NAMALWA (cell line): Measurements from ENCODE around the gene BCAS4.
A peak's percentile ranks its signal among the peaks of the same experiment; 100 is the strongest.
"Not testable (repeated sequence)": the region's sequence is repeated elsewhere in the genome, so short reads cannot be mapped to it uniquely, and the experiment has no call there.

Experiments
- DNase-seq: peaks from one replicate; pipeline ENCODE4 v3.0.0-alpha.2; 2015; ENCODE audit warnings: low spot score

Gene BCAS4

DNA sequence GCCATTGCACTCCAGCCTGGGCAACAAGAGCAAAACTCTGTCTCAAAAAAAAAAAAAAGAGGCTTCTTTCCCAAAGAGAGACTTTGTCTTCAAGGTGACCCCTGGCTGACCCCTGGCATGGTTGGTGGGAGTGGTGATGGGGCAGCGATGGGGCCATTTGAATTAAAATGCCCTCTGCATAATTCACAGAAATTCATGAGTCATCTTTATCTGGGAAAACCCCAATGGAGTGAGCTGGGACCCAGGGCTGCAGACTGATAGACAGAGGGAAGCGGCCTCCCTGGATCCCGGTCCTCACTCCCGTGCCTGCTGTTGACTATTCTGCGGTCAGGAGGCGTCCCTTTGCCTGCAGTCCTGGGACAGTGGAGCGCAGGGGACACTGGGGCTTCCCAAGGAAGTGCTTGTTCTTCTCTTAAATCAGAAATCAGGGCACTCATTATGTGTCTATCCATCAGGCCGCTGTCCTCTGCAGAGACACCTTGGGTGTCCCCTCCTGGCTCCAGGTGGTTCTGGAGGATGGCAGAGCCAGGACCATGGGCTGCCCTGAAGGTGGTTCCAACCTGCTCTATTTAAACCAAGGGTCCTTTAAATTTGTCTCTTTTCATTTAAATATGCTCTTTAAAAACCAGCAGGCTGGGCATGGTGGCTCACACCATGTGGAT, 23.3 kb upstream of the BCAS4 start:
- not testable (repeated sequence) for DNase-seq

DNA sequence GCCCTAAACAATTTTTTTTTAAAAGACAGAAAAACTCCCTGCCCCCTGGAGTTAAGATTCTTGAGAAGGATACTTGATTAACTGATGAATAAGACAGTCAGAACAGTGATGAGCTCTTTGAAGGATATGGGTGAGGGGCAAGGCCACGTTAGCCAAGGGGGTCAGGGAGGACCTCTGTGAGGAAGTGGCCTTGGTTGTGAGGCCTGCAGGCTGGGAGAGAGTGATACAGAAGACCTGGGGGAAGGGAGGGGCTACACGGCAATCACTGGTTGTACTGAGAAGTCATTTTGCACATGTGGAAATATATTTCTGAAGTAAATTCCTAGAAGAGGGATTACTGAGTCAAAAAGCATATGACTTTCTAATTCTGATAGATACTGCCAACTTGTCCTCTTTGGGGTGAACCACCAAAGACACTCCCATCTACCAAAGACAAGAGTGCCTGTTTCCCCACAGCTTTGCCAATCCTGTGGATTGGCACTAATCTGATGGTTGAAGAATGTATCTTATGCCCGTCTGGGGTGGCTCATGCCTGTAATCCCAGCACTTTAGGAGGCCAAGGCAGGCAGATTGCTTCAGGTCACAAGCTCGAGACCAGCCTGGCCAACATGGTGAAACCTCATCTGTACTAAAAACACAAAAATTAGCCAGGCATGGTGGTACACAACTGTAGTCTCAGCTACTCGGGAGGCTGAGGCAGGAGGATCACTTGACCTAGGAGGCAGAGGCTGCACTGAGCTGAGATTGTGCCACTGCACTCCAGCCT, 22.3 kb upstream of the BCAS4 start:
- DNase-seq = no peak

- DNase-seq = no peak
Measured at GRCh38 chr20:50774515-50774914, 20.3 kb upstream of the BCAS4 start.

- DNase-seq = no peak
Measured at GRCh38 chr20:50776122-50776817, 18.6 kb upstream of the BCAS4 start.

GRCh38 chr20:50777373-50777772, 17.5 kb upstream of the BCAS4 start:
- no peak for DNase-seq

DNA sequence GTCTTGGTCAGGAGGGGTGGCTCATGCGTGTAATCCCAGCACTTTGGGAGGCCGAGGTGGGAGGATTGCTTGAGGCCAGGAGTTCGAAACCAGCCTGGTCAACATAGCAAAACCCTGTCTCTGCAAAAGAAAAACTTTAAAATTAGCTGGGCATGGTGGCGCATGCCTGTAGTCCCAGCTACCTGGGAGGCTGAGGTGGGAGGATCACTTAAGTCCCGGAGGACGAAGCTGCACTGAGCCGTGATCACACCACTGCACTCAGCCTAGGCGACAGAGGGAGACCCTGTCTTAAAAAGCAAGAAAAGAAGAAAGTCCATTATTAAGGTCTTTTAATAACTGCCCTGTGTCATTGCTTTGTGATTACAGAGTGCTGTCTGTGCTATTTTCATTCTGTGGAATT, 15.9 kb upstream of the BCAS4 start:
- not testable (repeated sequence) for DNase-seq

DNA sequence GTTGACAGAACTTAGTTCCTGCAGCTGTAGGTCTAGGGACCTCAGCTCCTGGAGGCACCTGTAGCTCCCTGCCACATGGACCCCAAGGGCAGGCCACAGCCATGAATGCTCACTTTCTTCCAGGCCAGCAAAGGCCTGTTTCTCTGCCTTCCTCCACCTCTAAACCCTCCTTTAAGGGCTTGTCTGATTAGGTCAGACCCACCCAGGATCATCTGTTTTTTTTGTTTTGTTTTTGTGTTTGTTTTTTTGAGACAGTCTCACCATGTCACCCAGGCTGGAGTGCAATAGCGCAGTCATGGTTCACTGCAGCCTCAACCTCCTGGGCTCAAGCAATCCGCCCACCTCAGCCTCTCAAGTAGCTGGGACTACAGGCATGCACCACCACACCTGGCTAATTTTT, 11.5 kb upstream of the BCAS4 start:
- no peak for DNase-seq

- no peak for DNase-seq
Measured at GRCh38 chr20:50783903-50784302, 11.0 kb upstream of the BCAS4 start.

DNA sequence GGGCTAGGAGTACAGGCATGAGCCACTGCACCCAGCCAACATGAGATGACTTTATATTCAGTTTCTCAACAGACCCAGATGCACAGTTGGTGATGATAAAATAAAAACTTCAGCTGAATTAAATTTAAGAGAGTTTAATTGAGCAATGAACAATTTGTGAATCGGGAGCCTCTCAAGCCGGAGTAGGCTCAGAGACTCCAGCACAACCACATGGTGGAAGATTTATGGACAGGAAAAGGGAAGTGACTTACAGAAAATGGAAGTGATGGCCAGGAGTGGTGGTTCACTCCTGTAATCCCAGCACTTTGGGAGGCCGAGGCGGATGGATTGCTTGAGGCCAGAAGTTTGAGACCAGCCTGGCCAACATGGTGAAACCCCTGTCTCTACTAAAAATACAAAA, 10.4 kb upstream of the BCAS4 start:
- no peak for DNase-seq

GRCh38 chr20:50786703-50787102, 8.2 kb upstream of the BCAS4 start:
- DNase-seq = no peak

- DNase-seq = no peak
Measured at GRCh38 chr20:50787181-50787580, 7.7 kb upstream of the BCAS4 start.

DNA sequence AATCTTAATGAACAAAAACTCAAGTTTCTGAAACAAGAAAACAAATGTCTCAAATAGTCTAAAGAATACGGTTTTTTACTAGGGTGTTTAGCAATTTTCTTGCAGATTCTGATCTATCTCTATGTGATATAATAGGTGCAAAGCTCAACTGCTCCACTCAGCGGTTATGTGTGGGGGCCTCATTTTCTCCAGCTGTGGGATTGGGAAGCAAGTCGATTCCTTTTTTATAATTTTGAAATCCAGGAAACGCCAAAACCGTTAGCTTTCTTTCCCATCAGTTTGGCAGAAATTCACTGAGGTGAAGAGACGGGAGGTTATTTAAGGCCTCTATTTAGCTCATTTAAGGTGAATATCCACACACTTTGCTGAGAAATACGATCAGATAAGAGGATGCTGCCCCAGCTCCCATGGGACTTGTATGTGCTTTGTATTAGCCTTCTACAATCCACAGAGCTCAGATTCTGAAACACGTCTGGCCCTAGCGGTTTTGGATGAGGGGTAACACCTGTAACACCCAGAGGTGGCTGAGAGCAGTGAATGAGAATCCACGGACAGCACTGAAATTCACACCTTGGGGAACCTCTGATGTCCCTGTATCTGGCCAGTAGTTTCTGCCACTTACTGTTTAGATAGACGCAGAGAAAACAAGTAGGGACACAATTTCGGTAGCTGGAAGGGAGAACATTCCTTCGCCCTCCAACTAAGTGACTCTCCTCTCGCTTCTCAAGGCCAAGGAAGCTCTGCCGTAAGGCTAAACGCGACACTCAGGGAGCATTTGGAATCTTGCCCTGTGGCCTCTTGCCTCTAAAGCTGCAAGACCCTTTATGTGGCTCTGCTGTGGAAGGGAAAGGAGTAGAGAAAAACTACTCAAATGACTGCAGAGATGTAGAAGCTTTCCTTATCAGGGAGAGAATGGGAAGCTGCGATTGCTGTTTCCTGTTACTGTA, 6.5 kb upstream of the BCAS4 start:
- no peak for DNase-seq

- no peak for DNase-seq
Measured at GRCh38 chr20:50789968-50790650, 4.8 kb upstream of the BCAS4 start.

DNA sequence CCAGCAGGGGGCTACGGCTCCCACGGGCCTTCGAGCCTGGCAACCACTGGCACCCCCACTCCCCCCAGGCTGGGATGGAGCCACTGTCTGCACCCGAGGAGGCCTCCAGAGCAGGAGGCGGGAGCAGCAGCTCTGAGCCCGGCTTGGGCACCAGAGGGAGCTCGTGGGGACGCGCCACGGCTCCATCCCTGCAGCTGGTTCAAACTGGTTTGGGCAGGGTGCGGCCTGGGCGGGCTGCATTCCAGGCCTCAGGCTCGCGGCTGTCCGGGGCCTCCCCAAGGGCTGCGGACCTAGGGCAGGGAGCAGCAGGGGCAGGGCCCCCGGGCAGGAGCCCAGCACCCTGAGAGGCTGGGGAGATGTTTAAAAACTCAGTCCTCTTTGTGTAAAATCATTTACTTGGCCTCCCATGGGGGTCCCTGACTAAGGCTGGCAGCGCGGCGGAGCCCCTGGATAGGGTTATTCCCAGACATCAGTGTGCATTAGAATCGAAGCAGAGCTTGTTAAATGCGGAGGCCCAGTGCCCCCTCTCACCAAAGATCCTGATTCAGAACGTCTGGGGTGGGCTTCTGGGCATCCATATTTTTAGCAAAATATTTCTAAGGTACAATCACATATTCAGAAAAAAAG, 4.1 kb upstream of the BCAS4 start:
- DNase-seq = peak; percentile 84

DNA sequence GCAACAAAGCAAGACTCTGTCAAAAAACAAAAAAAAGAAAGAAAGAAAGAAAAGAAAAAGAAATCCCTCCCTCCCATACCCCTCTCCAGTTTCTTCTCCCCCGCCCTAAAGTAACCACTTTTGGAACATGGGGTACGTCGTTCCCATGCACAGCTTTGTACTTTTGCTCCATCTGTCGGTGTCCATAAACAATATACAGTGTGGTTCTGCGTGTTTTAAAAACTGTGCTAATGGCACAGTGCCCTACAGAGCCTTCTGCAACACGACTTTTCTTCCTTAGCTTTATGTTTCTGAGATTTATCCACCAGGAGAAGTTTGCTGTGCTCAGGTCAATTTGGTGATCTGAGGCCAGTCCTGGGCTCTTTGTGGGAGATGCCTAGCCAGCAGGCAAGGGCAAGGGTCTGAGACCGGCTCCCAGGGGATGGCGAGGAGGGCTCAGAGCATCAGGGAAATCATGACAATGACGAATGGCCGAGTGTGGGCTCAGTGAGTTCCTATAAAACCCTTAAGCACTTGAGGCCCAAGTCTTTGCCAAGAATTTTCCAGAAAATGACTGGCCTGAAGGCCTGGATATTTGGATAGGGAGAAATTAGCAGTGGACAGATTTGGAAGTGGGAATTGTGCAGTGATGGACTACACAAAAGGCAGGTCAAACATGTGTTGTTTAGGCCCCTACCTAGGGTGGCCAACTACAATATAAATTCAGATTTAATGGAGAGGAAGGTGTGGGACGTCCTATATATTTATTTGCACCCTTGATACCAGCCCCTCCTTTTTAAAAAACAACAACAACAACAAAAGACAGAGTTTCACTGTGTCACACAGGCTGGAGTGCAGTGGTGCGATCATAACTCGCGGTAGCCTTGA, 1.9 kb upstream of the BCAS4 start:
- DNase-seq = no peak

DNA sequence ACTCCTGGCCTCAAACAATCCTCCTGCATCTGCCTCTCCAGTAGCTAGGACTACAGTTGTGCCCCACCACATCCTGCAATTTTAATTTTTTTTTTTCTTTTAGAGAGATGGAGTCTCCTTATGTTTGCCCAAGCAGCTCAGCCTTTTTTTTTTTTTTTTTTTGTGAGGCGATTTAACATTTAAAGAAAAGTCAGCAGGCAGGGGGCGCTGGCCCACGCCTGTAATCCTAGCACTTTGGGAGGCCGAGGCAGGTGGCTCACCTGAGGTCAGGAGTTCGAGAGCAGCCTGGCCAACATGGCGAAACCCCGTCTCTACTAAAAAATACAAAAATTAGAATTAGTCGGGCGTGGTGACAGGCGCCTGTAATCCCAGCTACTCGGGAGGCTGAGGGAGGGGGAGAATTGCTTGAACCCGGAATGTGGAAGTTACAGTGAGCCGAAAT, 1.3 kb upstream of the BCAS4 start:
- DNase-seq = peak; percentile 63

- DNase-seq = peak; percentile 53
Measured at GRCh38 chr20:50794181-50794845, 548 bp upstream of the BCAS4 start.

GRCh38 chr20:50797142-50797541, 2.3 kb downstream of the BCAS4 start:
- no peak for DNase-seq

- DNase-seq = no peak
Measured at GRCh38 chr20:50798650-50799049, 3.8 kb downstream of the BCAS4 start.
